Stimulated activated CD8-positive, alpha-beta memory T cell treated with anti-CD3 and anti-CD28 coated beads, Interleukin-2, amount 100 ng/mL, for 48 hours (primary cell): ENCODE results near the gene GLA.

Experiments used
- DNase-seq, 2 donors: peaks; one replicate each; pipeline ENCODE4 v3.0.0-alpha.2; 2020; ENCODE audit warnings: low read depth in 2 of 2

The GLA gene

DNA sequence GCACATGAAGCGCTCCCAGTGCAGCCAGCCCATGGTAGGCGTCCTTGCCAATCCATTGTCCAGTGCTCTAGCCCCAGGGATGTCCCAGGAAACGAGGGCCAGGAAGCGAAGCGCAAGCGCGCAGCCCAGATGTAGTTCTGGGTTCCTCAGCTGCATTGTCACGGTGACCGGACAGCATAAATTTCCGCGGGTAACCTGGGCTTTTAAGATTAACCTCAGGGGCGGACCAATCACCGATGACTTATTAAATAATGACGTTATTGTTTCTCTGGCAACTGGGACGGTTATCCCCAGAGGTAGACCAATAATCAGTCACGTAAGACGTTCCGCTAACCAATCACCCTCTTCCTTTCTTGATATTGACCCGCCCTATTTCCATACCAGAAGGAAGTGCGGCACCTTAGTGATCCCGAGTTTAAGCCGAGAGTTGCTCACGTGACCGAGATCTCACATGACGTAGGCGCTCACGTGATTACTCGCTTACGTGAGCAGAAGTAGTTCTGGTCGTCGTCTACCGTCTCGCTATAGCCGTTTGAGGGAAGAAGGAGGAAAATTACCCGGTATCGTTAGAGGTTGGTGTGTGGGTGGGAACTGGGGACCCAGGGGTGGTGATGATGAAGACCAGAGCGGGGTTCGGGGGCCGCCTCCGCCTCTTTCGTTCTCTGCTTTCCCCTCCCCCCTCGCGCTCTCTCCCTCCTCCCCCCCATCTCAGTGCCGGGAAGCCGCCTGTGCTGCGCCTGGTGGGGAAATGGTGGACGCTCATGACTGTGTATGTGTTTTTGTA, at the start of gene GLA, which contains the start of gene HNRNPH2:
Gene GLA (minus strand): TSS at position 178 of the 784 bp plus-strand sequence. CDS start 22 bp downstream, at position 156.
Gene HNRNPH2 (plus strand): TSS at position 475 of the 784 bp plus-strand sequence. CDS start 3,767 bp downstream, outside the sequence.
- peak; percentile 64 to 77 for DNase-seq

DNA sequence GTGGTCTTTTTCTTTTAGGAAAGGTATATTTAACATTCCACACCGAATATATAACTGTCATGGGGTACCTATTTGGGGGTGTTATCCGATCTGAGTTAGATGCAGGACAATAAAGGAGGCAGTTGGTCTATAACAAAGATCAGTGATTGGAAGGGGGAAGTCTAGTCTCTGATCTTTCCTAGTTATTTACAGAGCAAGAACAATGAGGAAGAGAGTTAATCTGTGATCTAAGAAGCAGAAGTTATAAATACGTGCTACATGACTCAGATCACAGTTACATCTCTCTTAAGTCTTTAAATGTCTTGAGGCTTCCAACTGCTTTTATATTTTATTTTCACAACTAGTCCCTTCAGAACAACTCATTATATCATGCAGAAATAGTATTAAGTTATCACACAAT, 44.3 kb upstream of the GLA start:
- DNase-seq: no peak

DNA sequence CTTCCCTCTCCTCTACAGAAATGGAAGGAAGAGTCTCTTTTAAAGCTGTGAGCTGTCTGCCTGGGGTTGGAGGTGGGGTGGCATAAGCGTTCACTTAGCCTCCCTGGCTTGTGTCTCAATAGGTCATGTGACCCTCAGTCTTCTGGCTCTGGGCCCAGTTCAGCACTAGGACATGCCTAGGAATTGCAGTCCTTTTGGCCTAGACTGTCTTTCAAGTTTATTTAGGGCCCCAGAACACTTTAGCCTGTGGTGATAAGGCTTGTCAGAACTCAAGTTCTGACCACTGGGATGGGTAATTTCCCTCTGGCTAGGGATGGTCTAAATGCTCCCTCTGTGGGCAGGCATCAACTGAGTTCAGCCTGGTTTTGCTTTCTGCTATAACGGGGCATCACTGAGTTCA, 43.2 kb upstream of the GLA start:
- DNase-seq: no peak

DNA sequence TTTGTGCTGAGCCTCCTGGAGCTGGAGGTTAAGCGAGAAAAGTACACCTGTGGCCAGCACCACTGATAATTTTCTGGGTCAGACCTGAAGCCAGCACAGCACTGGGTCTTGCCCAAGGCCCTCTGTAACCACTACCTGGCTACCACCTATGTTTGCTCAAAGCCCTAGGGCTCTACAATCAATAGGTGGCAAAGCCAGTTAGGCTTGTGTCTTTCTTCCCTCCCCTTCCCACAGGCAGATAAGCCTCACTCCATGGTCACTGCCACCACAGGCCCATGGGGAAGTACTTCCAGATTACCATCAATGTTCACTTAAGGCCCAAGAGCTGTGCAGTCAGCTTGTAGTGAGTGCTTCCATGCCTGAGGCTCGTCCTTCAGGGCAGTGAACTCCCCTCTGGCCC, 42.4 kb upstream of the GLA start:
- DNase-seq: no peak

DNA sequence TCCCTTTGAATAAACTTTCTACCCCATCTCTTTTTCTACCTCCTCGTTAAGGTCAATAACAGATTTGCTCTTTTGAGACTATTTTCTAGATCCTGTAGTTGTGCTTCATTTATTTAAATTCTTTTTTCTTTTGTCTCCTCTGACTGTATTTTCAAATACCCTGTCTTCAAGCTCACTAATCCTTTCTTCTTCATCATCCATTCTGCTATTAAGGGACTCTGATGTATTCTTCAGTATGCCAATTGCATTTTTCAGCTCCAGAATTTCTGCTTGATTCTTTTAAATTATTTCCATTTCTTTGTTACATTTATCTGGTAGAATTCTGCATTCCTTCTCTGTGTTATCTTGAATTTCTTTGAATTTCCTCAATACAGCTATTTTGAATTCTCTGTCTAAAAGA, 41.6 kb upstream of the GLA start:
- DNase-seq: no peak

DNA sequence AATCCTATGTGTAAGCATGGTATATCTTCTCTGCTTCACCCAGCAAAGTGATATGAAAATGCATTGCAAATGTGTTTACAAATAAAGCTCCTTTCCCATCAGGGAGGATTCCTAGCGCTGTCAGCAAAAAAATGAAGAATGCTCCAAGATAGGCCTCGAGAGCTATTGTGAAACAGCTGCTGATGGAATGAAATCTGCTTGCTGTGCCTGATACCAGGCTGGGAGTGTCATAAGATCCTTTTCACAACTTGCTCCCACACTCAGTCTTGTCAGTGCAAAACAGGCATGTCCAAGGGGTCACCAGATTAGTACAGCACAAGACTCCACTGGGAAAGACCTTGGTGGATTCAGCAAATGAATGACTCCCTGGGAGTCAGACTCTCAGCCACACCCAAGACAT, 34.4 kb upstream of the GLA start:
- no peak for DNase-seq

DNA sequence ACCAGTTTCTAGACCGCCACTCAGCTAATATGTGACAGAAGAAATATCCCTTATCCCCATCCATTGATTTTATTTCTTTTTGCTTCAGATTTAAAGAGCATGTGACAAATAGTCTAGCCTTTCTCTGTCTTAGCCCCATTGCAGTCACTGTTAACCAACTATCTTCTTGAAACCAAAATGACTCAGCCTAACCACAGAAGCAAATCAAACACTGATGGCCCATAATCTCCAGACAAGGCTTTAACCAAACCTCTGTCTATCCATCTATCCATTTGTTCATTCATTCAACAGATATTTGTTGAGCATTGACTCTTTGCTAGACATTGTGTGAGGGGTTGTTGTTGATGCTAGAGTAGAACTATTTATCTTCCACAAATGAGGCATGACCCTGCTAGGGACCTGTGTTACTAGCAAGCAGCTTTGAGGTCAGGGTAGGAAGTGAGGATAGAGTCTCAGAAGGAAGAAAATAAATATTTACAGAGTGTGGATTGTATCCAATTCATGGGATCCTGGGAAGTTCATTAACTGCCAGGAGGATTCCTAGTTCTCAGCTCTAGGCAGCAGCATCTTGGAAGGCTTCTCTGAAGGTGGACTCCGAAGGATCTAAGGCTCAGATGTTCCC, 22.8 kb upstream of the GLA start:
- DNase-seq: no peak

DNA sequence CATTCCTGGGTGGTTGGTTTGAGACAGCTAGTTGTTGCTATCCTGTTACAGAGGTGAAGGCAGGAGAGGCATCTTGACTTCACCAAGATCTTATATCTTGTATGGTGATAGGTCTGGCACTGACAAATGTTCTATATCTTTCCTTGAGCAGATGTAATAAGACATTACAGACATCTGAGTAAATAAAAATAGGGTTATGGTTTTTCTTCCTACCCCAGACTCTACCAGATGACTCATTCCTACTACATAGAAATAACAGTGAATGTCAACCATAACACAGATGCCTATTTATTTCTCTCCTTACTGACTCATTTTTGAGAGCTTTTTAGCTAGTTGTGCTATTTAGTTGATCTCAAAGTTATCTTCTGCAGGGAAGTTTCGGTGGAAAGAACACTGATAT, 22.2 kb upstream of the GLA start:
- DNase-seq: no peak

DNA sequence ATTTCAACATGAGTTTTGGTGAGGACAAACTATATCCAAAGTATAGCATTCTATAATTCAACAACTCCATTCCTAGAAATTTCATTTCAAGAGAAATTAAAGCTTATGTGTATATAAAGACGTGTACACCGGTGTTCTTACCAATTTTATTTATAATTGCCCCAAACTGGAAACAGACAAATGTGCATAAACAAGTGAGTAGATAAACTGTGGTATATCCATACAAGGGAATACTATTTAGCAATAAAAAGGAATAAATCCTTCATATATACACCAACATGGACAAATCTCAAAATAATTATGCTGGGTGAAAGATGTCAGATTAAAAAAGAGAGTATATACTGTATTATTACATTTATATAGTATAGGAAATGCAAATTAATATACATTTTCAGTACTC, 20.2 kb upstream of the GLA start:
- DNase-seq: no peak

DNA sequence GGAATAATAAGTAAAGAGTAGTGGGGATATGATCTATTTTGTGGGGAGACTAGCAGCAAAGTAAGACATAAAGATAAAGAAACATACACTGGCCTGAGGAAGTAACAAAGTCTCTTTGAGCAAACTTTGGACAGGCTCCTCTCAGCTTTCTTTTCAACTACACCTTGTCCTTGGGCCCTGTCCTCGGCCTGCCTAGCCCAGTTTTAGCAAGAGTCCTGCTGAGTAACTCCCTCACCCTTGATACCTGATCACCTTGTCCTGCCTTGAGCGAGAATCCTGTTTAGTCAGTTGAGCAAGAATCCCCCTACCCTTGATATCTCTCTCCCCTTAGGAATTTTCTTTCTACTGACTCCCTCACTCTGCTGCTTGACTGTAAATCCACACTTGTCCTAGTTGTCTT, 11.8 kb upstream of the GLA start:
- DNase-seq: no peak

DNA sequence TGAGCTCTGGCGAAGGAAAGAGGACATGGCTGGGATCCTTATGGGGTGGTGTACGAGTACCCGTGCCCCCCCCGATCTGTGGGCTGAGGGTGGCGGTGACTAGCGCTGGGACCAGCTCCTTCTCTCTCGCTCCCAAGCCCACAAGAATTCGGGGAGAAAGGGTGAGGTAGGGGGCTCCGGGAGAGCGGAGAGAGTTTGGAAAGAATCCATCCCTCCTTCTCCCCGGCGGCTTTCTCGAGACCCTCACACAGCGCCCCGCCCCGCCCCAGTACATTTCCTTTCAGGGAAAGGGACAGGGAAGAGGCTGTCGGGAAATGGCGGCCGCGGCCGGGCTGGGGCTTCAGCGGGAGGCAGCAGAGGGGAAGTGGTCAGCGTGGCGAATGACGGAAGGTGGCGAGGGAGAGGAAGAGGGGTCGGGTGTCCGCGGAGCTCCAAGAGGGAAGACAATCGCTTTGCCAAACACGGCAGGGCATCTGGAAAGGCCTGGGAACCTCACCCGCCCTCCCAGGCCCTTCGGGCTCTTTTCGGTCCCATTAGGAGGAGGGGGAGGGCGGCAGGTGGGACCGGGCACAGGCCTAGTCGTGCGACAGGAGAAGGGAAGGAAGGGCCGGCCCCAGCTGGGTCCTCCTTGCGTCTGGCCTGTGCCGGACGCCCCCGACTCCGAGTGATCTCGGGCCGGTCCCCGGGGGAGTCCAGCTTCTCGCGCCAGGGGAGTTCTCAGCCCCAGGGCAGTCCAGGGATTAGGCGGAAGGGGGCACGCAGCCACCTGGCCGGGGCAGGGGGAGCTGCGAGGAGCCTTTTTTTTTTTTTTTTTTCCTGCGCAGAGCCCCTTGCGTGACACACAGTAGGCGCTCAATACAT, 10.5 kb upstream of the GLA start:
- peak in 1 of 2 donors; percentile 17 for DNase-seq

DNA sequence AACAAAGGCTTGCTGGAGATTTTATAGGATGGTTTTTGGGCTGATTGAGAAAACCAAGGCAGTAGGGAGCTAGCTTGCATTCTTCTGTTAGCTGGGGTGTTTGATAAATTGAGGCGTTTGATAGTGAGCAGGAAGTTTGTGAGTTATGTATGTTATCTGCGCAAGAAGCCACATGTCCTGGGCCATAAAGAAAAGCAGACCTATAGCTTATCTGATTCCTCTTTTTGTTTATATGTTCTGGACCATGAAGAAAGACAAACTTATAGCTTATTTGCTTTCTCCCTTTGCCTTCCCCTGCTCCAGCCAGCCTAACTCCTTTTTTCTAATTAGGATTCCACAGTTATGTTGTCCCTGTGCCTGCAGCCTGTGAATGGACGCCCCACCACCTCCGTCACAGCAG, 9.5 kb upstream of the GLA start:
- no peak for DNase-seq

DNA sequence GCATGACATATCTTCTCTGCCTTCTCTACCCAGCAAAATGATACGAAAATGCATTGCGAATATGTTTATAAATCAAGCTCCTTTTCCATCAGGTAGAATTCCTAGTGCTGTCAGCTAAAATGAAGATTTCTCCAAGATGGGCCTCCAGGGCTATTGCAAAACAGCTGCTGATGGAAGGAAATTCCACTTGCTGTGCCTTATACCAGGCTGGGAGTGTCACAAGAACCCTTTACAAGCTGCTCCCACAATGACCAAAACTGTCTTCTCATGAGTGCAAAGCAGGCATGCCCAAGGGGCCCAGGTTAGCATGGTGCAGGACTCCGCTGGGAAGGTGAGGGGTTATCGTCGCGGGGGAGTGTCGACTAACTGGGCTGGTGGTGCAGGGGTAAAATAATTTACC, 9.0 kb upstream of the GLA start:
- DNase-seq: no peak

DNA sequence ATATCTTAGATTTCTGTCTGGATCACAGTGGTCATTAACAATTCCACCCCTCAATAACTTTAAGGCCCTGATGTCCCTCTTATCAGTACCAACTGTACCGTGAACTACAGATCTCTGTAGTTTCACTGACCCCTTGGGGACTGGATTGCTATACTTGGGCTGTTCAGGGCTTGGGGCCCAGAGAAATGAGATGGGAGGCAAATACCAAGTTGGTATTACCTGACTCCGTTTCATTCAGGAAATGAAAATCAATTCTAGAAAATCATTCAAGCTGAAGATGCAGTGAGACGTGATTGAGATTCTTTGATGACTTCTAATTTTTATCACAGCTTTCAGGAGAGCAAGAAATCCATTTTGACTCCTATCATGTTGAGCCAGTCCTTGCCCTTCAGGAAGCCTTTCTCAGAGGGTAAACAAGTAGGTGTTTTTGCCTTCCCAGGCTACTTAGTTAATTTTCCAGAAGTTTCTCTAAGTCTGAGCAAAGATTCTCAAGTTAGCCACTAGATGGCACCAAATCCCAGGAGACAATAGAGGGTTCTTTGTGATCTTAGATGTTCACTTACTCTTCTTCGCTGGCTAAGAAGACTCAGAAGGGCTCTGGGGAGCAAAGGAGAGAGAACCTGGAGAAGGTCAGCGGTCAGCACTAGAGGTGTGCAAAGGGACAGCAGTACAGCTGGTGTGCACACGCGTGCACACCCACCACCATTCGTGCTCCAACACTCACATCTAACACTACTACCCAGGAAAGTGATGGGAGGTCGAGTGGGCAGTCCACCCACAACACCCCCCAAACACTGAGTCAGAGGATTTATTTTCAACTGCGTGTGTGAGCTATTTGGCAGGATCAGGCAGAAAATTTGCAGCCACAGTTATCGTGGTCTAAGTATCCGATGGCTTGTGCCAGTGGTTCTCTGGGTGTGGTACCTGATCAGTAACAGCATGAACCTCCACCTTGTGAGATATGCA, 7.7 kb upstream of the GLA start:
- DNase-seq: no peak

DNA sequence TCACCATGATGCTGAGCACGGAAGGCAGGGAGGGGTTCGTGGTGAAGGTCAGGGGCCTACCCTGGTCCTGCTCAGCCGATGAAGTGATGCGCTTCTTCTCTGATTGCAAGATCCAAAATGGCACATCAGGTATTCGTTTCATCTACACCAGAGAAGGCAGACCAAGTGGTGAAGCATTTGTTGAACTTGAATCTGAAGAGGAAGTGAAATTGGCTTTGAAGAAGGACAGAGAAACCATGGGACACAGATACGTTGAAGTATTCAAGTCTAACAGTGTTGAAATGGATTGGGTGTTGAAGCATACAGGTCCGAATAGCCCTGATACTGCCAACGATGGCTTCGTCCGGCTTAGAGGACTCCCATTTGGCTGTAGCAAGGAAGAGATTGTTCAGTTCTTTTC, 4.3 kb upstream of the GLA start:
- DNase-seq: no peak

DNA sequence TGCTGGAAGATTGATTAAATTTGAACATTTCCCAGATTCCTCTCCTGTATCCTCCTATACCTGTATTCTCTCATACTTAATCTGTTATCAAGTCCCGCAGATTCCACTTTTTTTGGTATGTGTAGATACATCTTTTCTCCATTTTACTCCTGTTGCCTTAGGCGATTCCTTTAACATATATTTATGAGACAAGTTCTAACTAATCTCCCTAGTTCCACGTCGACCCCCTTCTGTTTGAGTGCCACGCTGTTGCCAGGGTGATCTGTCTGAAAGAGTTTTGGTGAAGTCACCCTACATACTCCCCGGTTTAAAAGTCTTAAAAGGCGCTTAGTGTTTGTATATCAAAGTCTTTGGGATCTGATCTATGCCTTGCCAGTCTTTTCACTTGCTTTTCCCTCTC, 2.7 kb upstream of the GLA start:
- no peak for DNase-seq

DNA sequence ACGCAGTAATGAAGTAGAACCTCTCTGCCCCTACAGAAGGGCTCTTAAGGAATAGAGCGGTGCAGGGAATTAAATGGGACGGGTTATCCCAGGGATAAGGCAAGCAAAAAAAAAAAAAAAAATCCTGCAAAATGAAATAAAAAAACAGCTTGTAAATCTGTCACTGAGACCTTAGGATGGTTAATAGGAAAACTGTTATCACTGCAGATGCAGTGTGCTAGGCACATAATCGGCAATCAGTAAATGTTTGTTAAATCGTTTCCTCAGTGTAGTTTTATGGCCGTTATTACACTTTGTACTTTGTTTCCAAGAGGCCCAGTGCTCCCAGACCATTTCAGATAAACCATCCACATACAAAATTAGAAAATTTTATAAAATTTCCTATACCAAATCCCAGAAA, 1.3 kb upstream of the GLA start:
- DNase-seq: no peak

DNA sequence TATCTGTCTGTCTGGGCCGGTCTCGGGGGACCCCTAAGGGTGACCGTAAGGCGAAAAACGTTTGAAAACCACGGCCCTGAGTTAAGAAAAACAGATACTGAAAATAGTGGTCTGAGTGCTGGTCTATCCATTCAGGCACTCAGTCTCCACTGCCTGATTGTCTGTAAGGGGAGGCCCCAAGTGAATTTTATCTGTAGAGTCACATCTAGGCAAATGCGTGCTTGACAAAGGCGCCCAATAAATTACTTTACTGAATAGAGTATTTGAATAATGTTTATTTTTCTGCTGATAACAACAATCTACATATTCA, 762 bp upstream of the GLA start:
- no peak for DNase-seq

DNA sequence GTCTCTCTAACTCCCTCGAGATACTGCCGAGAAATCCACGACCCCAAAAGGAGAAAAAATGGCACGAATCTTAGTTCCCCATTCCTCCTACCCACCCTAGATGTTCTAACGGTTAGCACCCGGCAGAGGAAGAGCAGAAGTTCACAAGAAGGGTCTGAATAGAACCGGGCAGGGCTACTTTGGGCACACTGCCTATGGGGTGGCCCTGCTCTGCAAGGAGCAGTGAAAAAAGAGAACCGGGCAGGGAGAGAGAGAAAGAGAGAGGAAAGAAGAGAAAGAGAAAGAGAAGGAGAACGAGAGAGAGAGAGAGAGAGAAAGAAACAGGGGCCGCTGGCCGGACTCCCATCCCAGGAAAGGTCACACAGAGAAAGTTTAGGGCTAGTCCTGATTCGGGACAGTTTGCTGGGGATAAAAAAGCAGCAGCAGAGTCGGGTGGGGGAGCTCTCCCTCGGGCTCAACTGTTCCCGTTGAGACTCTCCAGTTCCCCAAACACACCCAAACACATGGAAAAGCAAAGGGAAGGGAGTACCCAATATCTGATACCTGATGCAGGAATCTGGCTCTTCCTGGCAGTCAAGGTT, 468 bp downstream of the GLA start:
- no peak for DNase-seq

DNA sequence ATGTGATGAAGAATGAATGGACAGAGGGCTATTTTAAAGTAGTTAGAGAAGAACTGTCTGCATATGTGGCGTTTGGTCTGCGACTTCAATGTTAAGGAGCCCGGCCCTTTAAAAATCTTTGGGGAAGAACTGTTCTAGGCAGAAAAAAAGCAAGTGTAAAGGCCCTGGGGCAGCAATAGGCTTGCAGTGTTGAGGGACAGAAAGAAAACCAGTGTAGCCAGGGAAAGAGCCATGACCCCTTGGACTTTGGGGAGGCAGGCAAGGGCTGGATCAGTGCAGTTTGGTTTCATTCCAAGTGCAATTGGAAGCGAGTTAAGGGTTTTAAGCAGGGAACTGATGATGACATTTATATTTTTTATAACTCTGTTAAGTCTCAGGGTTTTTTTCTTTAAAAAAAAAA, 7.9 kb downstream of the GLA start:
- no peak for DNase-seq

DNA sequence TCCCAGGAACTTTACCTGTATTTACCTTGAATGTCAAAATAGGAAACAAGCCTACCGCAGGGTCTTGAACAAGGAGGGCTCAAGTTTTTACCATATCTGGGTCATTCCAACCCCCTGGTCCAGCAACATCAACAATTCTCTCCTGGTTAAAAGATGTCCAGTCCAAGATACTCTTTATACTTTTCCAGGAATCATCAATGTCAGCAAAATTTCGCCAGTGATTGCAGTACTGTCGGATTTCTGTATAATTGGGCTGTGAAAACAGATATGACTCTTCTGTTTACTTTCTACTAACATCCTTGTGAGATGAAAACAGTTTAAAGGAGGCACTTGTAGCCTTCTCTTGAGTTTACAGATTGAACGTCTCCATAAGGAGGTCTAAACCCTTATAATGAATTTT, 9.0 kb downstream of the GLA start:
- no peak for DNase-seq
